Loucy (cell line): ENCODE measurements around the gene AKR1B15.

Experiments
- H2AFZ ChIP-seq: fragments of 200-600 bp; sonication (generic); 2 replicates; pipeline ENCODE4 v1.6.0; 2016; ENCODE audit warnings: antibody characterized with exemption, mild to moderate bottlenecking, low read length, moderate library complexity
- H3F3A ChIP-seq: fragments of 200-600 bp; 2 replicates; pipeline ENCODE4 v1.6.0; 2016; ENCODE audit warnings: antibody characterized with exemption, low read depth, mild to moderate bottlenecking
- H3K27me3 ChIP-seq: fragments of 200-600 bp; sonication (generic); 2 replicates; pipeline ENCODE4 v1.6.1; 2014; ENCODE audit warnings: low read length, mild to moderate bottlenecking; ENCODE audit not compliant: insufficient read depth, poor library complexity, severe bottlenecking
- H3K36me3 ChIP-seq: fragments of 200-600 bp; sonication (generic); 2 replicates; pipeline ENCODE4 v1.6.1; 2016; ENCODE audit warnings: low read length; ENCODE audit not compliant: insufficient read depth
- H3K4me1 ChIP-seq: fragments of 200-600 bp; sonication (generic); 2 replicates; pipeline ENCODE4 v1.5.1; 2014; ENCODE audit warnings: low read length, mild to moderate bottlenecking; ENCODE audit not compliant: insufficient read depth, poor library complexity, severe bottlenecking
- H3K4me2 ChIP-seq: fragments of 200-600 bp; sonication (generic); 2 replicates; pipeline ENCODE4 v1.6.0; 2014; ENCODE audit warnings: antibody characterized with exemption, low read length, low read depth, mild to moderate bottlenecking; ENCODE audit not compliant: poor library complexity, severe bottlenecking
- H3K4me3 ChIP-seq: fragments of 200-600 bp; sonication (generic); 2 replicates; pipeline ENCODE4 v1.5.1; 2014; ENCODE audit warnings: low read length, mild to moderate bottlenecking, mixed read lengths; ENCODE audit not compliant: poor library complexity, severe bottlenecking
- H3K79me2 ChIP-seq: fragments of 200-600 bp; sonication (generic); 2 replicates; pipeline ENCODE4 v1.6.1; 2014; ENCODE audit warnings: low read length; ENCODE audit not compliant: insufficient read depth
- H3K9ac ChIP-seq: fragments of 200-600 bp; sonication (generic); 2 replicates; pipeline ENCODE4 v1.6.0; 2014; ENCODE audit warnings: mild to moderate bottlenecking, low read depth, low read length, moderate library complexity; ENCODE audit not compliant: poor library complexity, severe bottlenecking
- H3K9me2 ChIP-seq: fragments of 200-600 bp; sonication (generic); replicated peaks from 2 replicates; pipeline ENCODE4 v1.6.1; 2016; ENCODE audit warnings: low read depth, low read length, mixed read lengths
- H3K9me3 ChIP-seq: fragments of 200-600 bp; sonication (generic); 2 replicates; pipeline ENCODE4 v1.6.1; 2014; ENCODE audit warnings: mild to moderate bottlenecking, antibody characterized with exemption, low read length, low read depth; ENCODE audit not compliant: insufficient read depth
- H4K20me1 ChIP-seq: fragments of 200-600 bp; sonication (generic); 2 replicates; pipeline ENCODE4 v1.6.0; 2014; ENCODE audit warnings: antibody characterized with exemption, low read length, mild to moderate bottlenecking; ENCODE audit not compliant: insufficient read depth, poor library complexity, severe bottlenecking
- EZH2phosphoT487 ChIP-seq: fragments of 200-600 bp; IDR thresholded peaks from 2 replicates; pipeline ENCODE4 v1.6.1; 2018; ENCODE audit warnings: antibody characterized with exemption, mild to moderate bottlenecking, moderate library complexity, borderline replicate concordance
- TF ChIP-seq, protein P1 (sequence below): fragments of 200-600 bp; sonication (generic); conservative IDR thresholded peaks from 2 replicates; pipeline ENCODE4 v1.5.1; 2014; ENCODE audit warnings: mild to moderate bottlenecking, antibody characterized with exemption, low read length

The AKR1B15 gene

DNA sequence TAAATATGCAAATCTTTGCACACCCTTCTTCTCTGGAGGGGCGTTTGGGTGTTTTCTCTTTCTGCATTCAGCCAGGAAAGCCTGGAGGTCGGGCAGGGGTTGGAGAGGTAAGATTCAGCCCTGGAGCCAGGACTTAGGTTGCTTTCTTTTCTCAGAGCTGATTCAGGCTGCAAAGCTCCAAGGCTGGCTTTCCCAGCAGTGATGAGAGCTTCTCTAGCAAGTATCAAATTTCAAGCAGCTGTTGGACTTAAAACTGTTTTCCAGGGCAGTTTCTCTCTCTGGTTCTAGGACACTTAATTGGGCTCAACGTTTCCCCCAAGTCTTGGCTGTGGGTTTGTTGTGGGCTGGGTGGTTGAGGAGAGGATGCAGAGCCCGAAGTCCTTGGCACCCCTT is 20.9 kb upstream of the AKR1B15 start:
- H2AFZ ChIP-seq = no peak overlapping the region
- H3K4me1 ChIP-seq = no peaks in the 10 kb centered on the region
- no peaks in the 10 kb centered on the region for H3F3A ChIP-seq
- H3K79me2 ChIP-seq = no peaks in the 10 kb centered on the region
- no peak overlapping the region for H3K4me2 ChIP-seq
- H3K4me3 ChIP-seq = no peak overlapping the region
- no peaks in the 10 kb centered on the region for H3K36me3 ChIP-seq
- H3K9me3 ChIP-seq = no peaks in the 10 kb centered on the region
- H4K20me1 ChIP-seq = no peaks in the 10 kb centered on the region
- H3K9ac ChIP-seq = no peak overlapping the region
- no peaks in the 10 kb centered on the region for H3K9me2 ChIP-seq
- H3K27me3 ChIP-seq = no peaks in the 10 kb centered on the region
- TF ChIP-seq, protein P1, sequence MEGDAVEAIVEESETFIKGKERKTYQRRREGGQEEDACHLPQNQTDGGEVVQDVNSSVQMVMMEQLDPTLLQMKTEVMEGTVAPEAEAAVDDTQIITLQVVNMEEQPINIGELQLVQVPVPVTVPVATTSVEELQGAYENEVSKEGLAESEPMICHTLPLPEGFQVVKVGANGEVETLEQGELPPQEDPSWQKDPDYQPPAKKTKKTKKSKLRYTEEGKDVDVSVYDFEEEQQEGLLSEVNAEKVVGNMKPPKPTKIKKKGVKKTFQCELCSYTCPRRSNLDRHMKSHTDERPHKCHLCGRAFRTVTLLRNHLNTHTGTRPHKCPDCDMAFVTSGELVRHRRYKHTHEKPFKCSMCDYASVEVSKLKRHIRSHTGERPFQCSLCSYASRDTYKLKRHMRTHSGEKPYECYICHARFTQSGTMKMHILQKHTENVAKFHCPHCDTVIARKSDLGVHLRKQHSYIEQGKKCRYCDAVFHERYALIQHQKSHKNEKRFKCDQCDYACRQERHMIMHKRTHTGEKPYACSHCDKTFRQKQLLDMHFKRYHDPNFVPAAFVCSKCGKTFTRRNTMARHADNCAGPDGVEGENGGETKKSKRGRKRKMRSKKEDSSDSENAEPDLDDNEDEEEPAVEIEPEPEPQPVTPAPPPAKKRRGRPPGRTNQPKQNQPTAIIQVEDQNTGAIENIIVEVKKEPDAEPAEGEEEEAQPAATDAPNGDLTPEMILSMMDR = no peak
- TF ChIP-seq EZH2phosphoT487 = no peak

DNA sequence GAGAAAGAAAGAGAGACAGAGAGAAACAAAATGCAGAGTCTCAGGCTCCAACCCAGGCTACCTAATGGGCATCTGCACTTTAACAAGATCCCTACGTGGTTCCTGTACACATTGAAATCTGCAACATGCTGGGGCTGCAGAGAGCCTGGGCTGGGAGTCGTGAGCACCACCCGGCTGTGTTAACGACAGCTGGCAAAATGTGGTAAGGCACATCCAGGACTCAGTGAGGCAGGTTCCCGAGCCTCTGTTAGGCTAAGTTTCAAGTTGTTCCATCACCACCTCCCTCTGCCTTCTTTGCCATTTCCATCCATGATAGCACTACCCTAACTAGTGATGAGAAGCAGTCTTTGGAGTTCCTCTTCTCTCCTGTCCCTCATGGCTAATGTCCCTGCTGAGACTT is 20.2 kb upstream of the AKR1B15 start:
- Histone ChIP-seq H3K9me2 (no peaks in the 10 kb centered on the region), H4K20me1 (no peaks in the 10 kb centered on the region), H3K4me3 (no peak overlapping the region), H3K9me3 (no peaks in the 10 kb centered on the region), H3K36me3 (no peaks in the 10 kb centered on the region), H3K4me1 (no peaks in the 10 kb centered on the region), H3K4me2 (no peak overlapping the region), H2AFZ (no peak overlapping the region), H3F3A (no peaks in the 10 kb centered on the region), H3K27me3 (no peaks in the 10 kb centered on the region), H3K79me2 (no peaks in the 10 kb centered on the region), H3K9ac (no peak overlapping the region)
- no peak for TF ChIP-seq EZH2phosphoT487
- TF ChIP-seq, protein P1 = no peak

DNA sequence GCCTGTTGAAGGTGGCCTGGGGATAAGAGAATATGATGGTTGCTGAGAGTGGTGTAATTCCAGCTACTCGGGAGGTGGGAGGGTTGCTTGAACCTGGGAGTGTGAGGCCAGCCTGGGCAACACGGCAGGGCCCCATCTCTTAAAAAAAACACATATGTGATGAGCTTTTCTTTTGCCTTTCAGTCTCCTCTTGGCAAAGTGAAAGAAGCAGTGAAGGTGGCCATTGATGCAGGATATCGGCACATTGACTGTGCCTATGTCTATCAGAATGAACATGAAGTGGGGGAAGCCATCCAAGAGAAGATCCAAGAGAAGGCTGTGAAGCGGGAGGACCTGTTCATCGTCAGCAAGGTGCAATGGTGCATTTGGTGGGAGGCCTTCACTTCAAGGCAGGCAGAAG is 18.4 kb upstream of the AKR1B15 start:
- no peak overlapping the region for H2AFZ ChIP-seq
- H3K4me2 ChIP-seq = no peak overlapping the region
- no peaks in the 10 kb centered on the region for H3K4me1 ChIP-seq
- H3K27me3 ChIP-seq = no peaks in the 10 kb centered on the region
- TF ChIP-seq EZH2phosphoT487 = no peak
- TF ChIP-seq, protein P1 = no peak
- no peaks in the 10 kb centered on the region for H3F3A ChIP-seq
- H4K20me1 ChIP-seq = no peaks in the 10 kb centered on the region
- no peaks in the 10 kb centered on the region for H3K79me2 ChIP-seq
- no peak overlapping the region for H3K9ac ChIP-seq
- H3K9me2 ChIP-seq = no peaks in the 10 kb centered on the region
- H3K9me3 ChIP-seq = no peaks in the 10 kb centered on the region
- no peaks in the 10 kb centered on the region for H3K36me3 ChIP-seq
- no peak overlapping the region for H3K4me3 ChIP-seq
